ENCODE results near the gene SRRM4.
"Not testable (repeated sequence)": the region's sequence is repeated elsewhere in the genome, so short reads cannot be mapped to it uniquely, and the experiment has no call there.

The SRRM4 gene

GRCh38 chr12:119008691-119009221 is 27.4 kb downstream of the SRRM4 start:
- DNase-seq (ENCODE audit: low spot score) = no peak

- no peak for DNase-seq (ENCODE audit: low spot score)
Measured at GRCh38 chr12:119011231-119011630, 29.9 kb downstream of the SRRM4 start.

GRCh38 chr12:119012179-119012578 is 30.8 kb downstream of the SRRM4 start:
- no peak for DNase-seq (ENCODE audit: low spot score)

- DNase-seq (ENCODE audit: low spot score) = no peak
Measured at GRCh38 chr12:119013023-119013422, 31.7 kb downstream of the SRRM4 start.

GRCh38 chr12:119014368-119014767 is 33.0 kb downstream of the SRRM4 start:
- DNase-seq (ENCODE audit: low spot score) = peak; percentile 10

- DNase-seq (ENCODE audit: low spot score) = no peak
Measured at GRCh38 chr12:119016715-119017114, 35.4 kb downstream of the SRRM4 start.

- DNase-seq (ENCODE audit: low spot score) = no peak
Measured at GRCh38 chr12:119019166-119019565, 37.8 kb downstream of the SRRM4 start.

GRCh38 chr12:119020406-119021360 is 39.3 kb downstream of the SRRM4 start:
- DNase-seq (ENCODE audit: low spot score) = no peak

GRCh38 chr12:119024356-119024755 is 43.0 kb downstream of the SRRM4 start:
- DNase-seq (ENCODE audit: low spot score) = no peak

GRCh38 chr12:119025786-119026185 is 44.4 kb downstream of the SRRM4 start:
- DNase-seq (ENCODE audit: low spot score) = no peak

- not testable (repeated sequence) for DNase-seq (ENCODE audit: low spot score)
Measured at GRCh38 chr12:119033332-119033731, 52.0 kb downstream of the SRRM4 start.

GRCh38 chr12:119036878-119037825 is 55.8 kb downstream of the SRRM4 start:
- DNase-seq (ENCODE audit: low spot score) = peak; percentile 37

- DNase-seq (ENCODE audit: low spot score) = no peak
Measured at GRCh38 chr12:119044094-119044493, 62.8 kb downstream of the SRRM4 start.

- no peak for DNase-seq (ENCODE audit: low spot score)
Measured at GRCh38 chr12:119047641-119048040, 66.3 kb downstream of the SRRM4 start.

GRCh38 chr12:119050663-119051062 is 69.3 kb downstream of the SRRM4 start:
- no peak for DNase-seq (ENCODE audit: low spot score)

- no peak for DNase-seq (ENCODE audit: low spot score)
Measured at GRCh38 chr12:119051474-119051873, 70.1 kb downstream of the SRRM4 start.

GRCh38 chr12:119052001-119052400 is 70.7 kb downstream of the SRRM4 start:
- no peak for DNase-seq (ENCODE audit: low spot score)

- no peak for DNase-seq (ENCODE audit: low spot score)
Measured at GRCh38 chr12:119055977-119056376, 74.6 kb downstream of the SRRM4 start.

- no peak for DNase-seq (ENCODE audit: low spot score)
Measured at GRCh38 chr12:119060847-119061796, 79.8 kb downstream of the SRRM4 start.

GRCh38 chr12:119068129-119068856 is 87.0 kb downstream of the SRRM4 start:
- no peak for DNase-seq (ENCODE audit: low spot score)

Measured in pons (tissue), 1 donor.